COLO829 (cell line): Measurements from ENCODE around the gene CDCA8.
A peak's percentile ranks its signal among the peaks of the same experiment; 100 is the strongest.
"Not testable (repeated sequence)": the region's sequence is repeated elsewhere in the genome, so short reads cannot be mapped to it uniquely, and the experiment has no call there.

Experiments
- DNase-seq: peaks from one replicate; pipeline ENCODE4 v3.0.0; 2012; ENCODE audit warnings: low spot score

Gene CDCA8

GRCh38 chr1:37673920-37674319, 18.4 kb upstream of the CDCA8 start:
- DNase-seq, result no peak

DNA sequence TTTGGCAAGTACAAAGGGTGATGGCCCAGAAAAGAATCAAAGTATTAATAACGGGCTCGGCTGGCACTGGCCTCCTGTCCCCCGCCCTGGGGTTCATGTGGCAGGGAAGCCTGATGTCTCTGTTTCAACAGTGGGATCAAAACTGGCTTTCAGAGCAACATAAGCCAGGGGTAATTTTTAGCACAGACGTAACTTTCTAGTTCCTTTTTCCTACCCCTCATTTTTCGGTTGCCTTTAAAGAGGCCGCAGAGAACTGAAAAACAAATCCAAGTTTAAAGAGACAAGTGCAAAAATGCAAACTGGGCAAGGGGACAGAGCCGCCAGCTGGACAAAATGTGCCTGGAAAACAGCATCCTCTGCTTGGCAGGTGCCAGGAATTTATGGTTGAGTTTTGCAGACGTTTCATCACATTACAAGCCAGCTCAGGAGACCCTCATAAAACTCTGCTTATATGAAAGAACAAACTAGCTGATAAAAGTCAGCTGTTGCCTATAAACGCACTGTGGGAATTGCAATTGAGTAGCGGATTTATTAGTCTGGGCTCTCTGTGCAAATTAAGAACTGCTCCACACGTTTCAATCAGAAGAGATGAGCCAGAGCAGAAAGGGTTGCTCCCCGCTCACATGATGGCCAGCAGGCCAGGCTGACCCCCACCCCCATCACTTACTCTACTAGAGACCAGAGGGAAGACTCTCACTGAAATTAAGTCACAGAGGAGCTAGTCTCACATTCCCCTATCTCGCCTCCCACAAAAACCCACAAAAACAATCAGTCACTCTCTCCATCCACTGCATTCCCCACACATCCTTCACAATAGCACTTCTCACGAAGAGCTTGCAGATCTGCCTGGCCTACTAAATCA, 15.8 kb upstream of the CDCA8 start:
- no peak for DNase-seq

DNA sequence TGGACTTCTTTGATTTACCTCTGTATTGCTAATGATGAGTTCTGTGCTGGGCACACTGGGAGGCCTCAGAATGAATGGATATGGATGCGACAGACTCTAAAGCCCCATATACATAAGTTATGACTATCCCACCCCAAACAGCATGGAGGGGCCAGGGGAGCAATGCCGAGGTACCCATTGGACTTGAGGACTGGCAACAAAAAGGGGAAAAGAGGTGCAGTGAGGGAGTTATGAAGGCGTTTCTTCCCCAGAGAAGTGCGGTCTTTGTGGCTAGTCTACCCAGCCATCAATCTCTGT, 15.2 kb upstream of the CDCA8 start:
- no peak for DNase-seq

- DNase-seq, result no peak
Observed at GRCh38 chr1:37677808-37678207, 14.5 kb upstream of the CDCA8 start.

GRCh38 chr1:37680933-37681332, 11.4 kb upstream of the CDCA8 start:
- no peak for DNase-seq

DNA sequence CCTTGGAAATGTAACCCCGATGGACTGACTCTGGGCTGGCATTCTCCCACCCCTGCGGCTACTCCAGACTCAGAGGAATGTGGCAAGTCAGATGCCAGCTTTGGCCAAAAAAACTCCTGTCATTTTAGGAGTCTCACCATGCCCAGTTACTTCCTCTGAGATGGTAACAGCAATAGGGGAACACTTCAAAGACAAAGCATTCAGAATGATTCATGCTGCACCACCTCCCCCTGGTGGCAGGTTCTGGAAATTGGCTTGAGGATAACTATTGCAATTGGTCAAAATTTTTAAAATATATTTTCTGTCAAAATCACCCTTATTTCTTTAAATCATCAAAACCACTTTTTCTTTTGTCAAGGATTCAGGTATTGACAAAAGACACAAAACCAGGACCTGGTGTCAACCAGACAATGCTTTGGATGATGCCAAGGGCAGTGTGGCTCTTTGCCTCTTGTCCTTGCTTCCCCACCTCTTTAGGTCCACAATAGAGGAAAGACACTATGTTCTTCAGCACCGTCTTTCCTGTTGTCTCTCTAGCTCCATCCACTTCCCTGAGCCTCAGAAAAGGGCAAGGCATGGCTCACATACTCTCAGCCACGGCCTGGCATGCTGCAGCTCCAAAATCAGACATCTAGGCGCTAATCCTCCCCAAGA, 9.9 kb upstream of the CDCA8 start:
- peak; percentile 44 for DNase-seq

- DNase-seq, result not testable (repeated sequence)
Observed at GRCh38 chr1:37684182-37684581, 8.1 kb upstream of the CDCA8 start.

DNA sequence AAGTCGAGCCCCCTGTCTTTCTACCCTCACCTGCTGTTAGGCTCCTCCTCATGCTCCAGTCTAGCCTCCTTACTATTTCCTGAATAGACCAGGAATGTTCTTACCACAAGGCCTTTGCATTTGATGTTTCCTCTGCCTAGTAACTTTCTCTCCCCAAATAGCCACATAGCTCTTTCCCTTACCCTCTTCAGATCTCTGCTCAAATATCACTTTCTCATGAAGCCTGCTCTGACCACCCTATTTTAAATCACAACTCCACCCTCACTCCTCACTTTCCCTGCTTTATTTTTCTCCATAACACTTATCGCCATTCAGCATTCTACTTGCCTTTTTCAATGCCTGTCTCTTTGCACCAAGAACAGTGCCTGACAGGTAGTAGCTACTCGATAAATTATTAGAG, 6.6 kb upstream of the CDCA8 start:
- no peak for DNase-seq

- DNase-seq, result not testable (repeated sequence)
Observed at GRCh38 chr1:37687764-37688163, 4.6 kb upstream of the CDCA8 start.

- DNase-seq, result no peak
Observed at GRCh38 chr1:37688926-37689325, 3.4 kb upstream of the CDCA8 start.

DNA sequence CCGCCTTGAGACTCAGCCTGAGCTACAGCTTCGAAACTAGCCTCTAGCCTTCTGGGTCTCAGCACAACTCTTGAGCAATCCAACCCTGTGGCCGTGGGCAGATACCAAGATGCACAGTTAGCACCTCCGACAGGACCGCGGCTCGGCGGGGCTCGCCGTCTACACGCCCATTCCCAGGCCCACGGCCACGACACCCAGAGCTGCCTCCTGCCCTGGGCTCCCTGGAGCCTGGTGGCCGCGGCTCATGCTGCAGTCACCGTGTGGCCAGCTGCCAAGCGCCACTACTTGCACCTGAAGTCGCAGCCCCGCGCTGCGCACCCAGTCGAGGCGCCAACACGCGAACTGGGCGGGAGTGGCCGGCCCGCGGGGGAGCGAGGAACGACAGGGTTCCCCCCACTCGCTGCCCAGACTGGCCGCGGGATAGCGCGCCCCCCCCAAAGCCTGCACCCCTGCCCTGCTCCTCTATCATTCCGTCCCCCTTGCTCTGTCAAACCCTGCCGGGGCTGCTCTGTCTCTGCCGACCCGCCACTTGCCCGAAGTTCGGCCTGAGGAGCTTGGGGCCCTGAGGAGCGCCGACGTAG, 729 bp upstream of the CDCA8 start:
- no peak for DNase-seq

DNA sequence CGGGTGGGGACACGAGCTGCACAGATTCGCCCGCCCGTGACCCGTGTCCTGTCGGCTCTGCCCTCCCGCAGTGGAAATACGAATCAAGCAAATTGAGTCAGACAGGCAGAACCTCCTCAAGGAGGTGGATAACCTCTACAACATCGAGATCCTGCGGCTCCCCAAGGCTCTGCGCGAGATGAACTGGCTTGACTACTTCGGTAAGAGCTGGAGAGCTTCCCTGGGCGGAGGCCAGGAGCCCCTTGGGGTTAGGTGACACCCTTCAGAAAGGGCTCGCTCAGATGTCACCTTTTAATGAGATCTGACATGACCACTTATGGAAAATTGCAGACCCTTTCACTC, 489 bp downstream of the CDCA8 start:
- no peak for DNase-seq

GRCh38 chr1:37697090-37697489, 4.8 kb downstream of the CDCA8 start:
- no peak for DNase-seq

DNA sequence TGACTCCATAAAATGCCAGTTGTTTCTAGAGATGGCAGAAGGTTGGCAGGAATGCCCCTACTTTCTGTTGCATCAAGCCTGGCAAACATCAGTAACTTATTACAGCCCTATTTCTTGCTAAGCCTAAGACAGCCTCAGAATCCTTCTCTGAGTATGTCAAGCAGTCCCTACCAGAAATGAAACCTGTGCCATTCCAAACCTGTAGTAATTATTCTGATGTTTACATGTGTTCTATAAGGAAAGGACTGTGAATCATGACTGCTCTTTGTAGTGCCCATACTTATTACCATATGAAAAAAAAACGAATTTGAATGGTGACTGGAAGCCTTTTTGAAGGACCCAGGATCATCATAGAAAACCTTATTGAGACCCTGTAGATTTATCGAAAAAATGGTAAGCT, 5.4 kb downstream of the CDCA8 start:
- no peak for DNase-seq

DNA sequence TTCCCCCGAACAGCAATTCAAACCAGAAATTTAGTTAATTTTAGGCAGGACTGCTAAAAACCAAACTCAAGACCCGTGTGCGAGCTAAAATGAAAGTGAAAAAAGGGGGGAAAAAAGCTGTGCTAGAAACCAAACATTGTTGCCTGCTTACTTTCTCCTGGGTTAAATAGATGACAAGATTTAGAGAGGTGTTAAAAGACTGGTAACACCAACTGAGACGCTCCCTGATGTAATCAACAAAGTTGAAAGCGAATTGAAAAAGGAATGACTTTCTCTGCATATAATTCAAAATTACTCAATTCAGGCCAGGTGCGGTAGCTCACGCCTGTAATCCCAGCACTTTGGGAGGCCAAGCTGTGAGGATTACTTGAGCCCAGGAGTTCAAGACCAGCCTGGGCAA, 6.8 kb downstream of the CDCA8 start:
- no peak for DNase-seq

- no peak for DNase-seq
Observed at GRCh38 chr1:37701051-37701450, 8.7 kb downstream of the CDCA8 start.

DNA sequence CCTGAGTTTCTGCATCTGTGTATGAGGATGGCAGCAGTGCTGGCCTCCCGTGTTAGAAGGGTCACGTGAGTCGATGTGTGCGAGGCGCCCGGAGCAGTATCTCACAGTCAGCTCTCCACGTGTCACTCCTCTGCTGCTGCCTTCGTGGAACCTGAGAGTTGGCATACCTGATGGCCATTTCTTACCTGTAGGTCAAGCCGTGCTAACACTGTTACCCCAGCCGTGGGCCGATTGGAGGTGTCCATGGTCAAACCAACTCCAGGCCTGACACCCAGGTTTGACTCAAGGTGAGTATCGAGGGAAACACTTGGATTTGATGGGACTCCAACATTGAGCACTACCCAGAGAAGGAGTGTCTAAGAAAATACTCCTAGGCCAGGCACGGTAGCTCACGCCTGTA, 10.7 kb downstream of the CDCA8 start:
- no peak for DNase-seq

- no peak for DNase-seq
Observed at GRCh38 chr1:37704966-37705365, 12.7 kb downstream of the CDCA8 start.

DNA sequence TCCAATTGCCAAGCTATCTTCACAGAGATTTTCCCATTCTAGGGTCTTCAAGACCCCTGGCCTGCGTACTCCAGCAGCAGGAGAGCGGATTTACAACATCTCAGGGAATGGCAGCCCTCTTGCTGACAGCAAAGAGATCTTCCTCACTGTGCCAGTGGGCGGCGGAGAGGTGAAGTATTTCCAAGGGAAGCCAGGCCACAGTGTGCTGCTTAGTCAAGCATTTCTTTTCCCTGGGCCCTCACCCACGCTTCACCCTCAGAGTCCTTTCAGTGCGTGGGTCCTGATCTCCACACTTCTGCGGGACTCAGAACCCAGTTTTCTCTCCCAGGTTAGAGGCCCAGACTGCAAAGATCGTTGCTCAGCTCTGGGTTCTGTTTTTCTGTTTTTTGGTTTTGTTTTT, 13.1 kb downstream of the CDCA8 start:
- no peak for DNase-seq

- DNase-seq, result no peak
Observed at GRCh38 chr1:37708471-37708870, 16.2 kb downstream of the CDCA8 start.

- no peak for DNase-seq
Observed at GRCh38 chr1:37714226-37714625, 21.9 kb downstream of the CDCA8 start.

- DNase-seq, result no peak
Observed at GRCh38 chr1:37714689-37715088, 22.4 kb downstream of the CDCA8 start.

DNA sequence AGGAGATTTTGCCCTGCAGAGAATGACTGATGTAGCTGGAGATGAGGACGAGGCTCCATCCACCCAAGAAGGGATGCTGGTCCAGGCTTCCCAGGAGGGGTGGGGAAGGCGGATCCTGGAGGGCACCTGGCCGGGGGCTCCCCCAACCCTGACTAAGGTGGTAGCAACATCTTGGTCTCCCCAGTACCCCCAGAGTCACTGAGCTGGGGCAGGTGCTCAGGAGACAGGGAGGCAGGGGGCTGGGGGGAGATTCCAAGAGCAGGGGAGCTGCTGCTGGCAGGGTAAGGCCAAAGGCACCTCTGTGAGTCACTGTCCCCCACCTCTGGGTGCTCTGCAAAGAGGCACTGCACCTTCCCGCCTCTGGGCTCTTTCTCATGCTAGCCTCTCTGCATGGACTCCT, 24.0 kb downstream of the CDCA8 start:
- DNase-seq, result no peak

GRCh38 chr1:37717631-37718030, 25.3 kb downstream of the CDCA8 start:
- DNase-seq, result no peak
